Omental fat pad (tissue), 4 donors: Measurements from ENCODE around the gene MBNL2. TPM values are rescaled to one million over a fixed set of nuclear protein-coding genes. Genes with fewer than 3 reads are reported as not detected.

Experiments
- ATAC-seq: fragments of 150-250 bp; one replicate; pipeline ENCODE4 v1.9.1; 2016; ENCODE audit warnings: mild to moderate bottlenecking, moderate library complexity; ENCODE audit not compliant: low FRiP score
- DNase-seq: peaks from one replicate; pipeline ENCODE4 v3.0.0-alpha.2; 2019; ENCODE audit warnings: low spot score
- total RNA-seq, 4 donors: library from RNA; depleted of rRNA; stranded (reverse); fragments of >200 nt; gene quantifications; one replicate each; pipeline ENCODE4 v1.1.0, GENCODE V29; 2016
- TF ChIP-seq, protein P1 (sequence below), 3 donors: fragments of 450-650 bp; IDR thresholded peaks; one replicate each; pipeline ENCODE4 v1.5.1; 2016 to 2017; ENCODE audit warnings: antibody characterized with exemption in 3 of 3, mild to moderate bottlenecking in 3 of 3, moderate library complexity in 2 of 3

The MBNL2 gene
- total RNA-seq, 4 donors from 2014 or later, result 105 to 132 (median 123) TPM

- ATAC-seq (no peak), DNase-seq (no peak)
Measured at GRCh38 chr13:97231829-97232196, 9.7 kb downstream of the MBNL2 start.

GRCh38 chr13:97233499-97233898 is 11.4 kb downstream of the MBNL2 start:
- no peak for ATAC-seq
- TF ChIP-seq, protein P1, sequence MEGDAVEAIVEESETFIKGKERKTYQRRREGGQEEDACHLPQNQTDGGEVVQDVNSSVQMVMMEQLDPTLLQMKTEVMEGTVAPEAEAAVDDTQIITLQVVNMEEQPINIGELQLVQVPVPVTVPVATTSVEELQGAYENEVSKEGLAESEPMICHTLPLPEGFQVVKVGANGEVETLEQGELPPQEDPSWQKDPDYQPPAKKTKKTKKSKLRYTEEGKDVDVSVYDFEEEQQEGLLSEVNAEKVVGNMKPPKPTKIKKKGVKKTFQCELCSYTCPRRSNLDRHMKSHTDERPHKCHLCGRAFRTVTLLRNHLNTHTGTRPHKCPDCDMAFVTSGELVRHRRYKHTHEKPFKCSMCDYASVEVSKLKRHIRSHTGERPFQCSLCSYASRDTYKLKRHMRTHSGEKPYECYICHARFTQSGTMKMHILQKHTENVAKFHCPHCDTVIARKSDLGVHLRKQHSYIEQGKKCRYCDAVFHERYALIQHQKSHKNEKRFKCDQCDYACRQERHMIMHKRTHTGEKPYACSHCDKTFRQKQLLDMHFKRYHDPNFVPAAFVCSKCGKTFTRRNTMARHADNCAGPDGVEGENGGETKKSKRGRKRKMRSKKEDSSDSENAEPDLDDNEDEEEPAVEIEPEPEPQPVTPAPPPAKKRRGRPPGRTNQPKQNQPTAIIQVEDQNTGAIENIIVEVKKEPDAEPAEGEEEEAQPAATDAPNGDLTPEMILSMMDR (IDR thresholded peaks at IDR 0.05), result no peak

More at GRCh38 chr13:97231829-97232196, 9.7 kb downstream of the MBNL2 start:
- TF ChIP-seq, protein P1 (IDR thresholded peaks at IDR 0.05), result no peak

DNA sequence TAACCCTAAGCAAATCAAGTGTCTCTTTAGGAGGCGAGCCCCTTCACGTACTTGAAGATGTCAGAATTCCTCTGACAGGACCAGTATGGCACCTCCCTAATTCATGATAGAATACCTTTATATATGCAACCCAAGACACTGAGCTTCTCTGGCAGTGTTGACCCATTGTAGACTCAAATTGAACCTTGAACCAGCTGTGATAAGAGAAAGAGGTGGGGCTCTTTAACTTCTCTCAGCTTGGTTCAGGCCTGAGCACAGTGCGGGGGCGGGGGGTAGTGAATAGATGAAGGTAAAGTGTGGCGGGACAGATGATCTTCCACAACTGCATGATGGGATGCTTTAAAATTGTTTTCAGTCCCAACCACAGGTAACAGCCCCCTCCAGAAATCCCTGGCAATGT is 12.1 kb downstream of the MBNL2 start:
- no peak for DNase-seq
- ATAC-seq, result no peak
- TF ChIP-seq, protein P1 (IDR thresholded peaks at IDR 0.05), result no peak

More at GRCh38 chr13:97233499-97233898, 11.4 kb downstream of the MBNL2 start:
- DNase-seq, result no peak

- no peak for ATAC-seq
Measured at GRCh38 chr13:97234742-97235141, 12.6 kb downstream of the MBNL2 start.

GRCh38 chr13:97235549-97236231 is 13.6 kb downstream of the MBNL2 start:
- ATAC-seq (no peak), DNase-seq (no peak)
- TF ChIP-seq, protein P1 (IDR thresholded peaks at IDR 0.05), result no peak

More at GRCh38 chr13:97234742-97235141, 12.6 kb downstream of the MBNL2 start:
- TF ChIP-seq, protein P1 (IDR thresholded peaks at IDR 0.05), result no peak
- no peak for DNase-seq

- no peak for DNase-seq
- no peak for ATAC-seq
- TF ChIP-seq, protein P1 (IDR thresholded peaks at IDR 0.05), result no peak
Measured at GRCh38 chr13:97237388-97237787, 15.3 kb downstream of the MBNL2 start.

- ATAC-seq, result no peak
- TF ChIP-seq, protein P1 (IDR thresholded peaks at IDR 0.05), result no peak
- no peak for DNase-seq
Measured at GRCh38 chr13:97238432-97238831, 16.3 kb downstream of the MBNL2 start.
